ENCODE data around the gene MARK1.

MARK1 gene

GRCh38 chr1:220527908-220528678 is at the start of gene MARK1:
MARK1 (plus strand) TSS chr1:220528136; CDS start chr1:220528823, 687 bp downstream.
- no peak for FAIRE-seq
- DNase-seq (ENCODE audit: insufficient read length, low spot score) = peak; percentile 39
- TF ChIP-seq CTCF (IDR thresholded peaks at IDR 0.05; ENCODE audit: insufficient read depth, missing control alignments) = no peak

GRCh38 chr1:220483700-220484099 is 44.2 kb upstream of the MARK1 start:
- no peak for FAIRE-seq
- DNase-seq (ENCODE audit: insufficient read length, low spot score) = no peak
- TF ChIP-seq CTCF (IDR thresholded peaks at IDR 0.05; ENCODE audit: insufficient read depth, missing control alignments) = no peak

- DNase-seq (ENCODE audit: insufficient read length, low spot score) (no peak), FAIRE-seq (no peak)
- no peak for TF ChIP-seq CTCF (IDR thresholded peaks at IDR 0.05; ENCODE audit: insufficient read depth, missing control alignments)
Observed at GRCh38 chr1:220484135-220484534, 43.8 kb upstream of the MARK1 start.

- FAIRE-seq = no peak
Observed at GRCh38 chr1:220485131-220485530, 42.8 kb upstream of the MARK1 start.

GRCh38 chr1:220485791-220486190 is 42.1 kb upstream of the MARK1 start:
- no peak for FAIRE-seq
- no peak for TF ChIP-seq CTCF (IDR thresholded peaks at IDR 0.05; ENCODE audit: insufficient read depth, missing control alignments)
- DNase-seq (ENCODE audit: insufficient read length, low spot score) = no peak

More at GRCh38 chr1:220485131-220485530, 42.8 kb upstream of the MARK1 start:
- no peak for DNase-seq (ENCODE audit: insufficient read length, low spot score)
- TF ChIP-seq CTCF (IDR thresholded peaks at IDR 0.05; ENCODE audit: insufficient read depth, missing control alignments) = no peak

- DNase-seq (ENCODE audit: insufficient read length, low spot score) (no peak), FAIRE-seq (no peak)
- TF ChIP-seq CTCF (IDR thresholded peaks at IDR 0.05; ENCODE audit: insufficient read depth, missing control alignments) = no peak
Observed at GRCh38 chr1:220487297-220487820, 40.6 kb upstream of the MARK1 start.

GRCh38 chr1:220491891-220492290 is 36.0 kb upstream of the MARK1 start:
- FAIRE-seq (no peak), DNase-seq (ENCODE audit: insufficient read length, low spot score) (peak; percentile 29)
- no peak for TF ChIP-seq CTCF (IDR thresholded peaks at IDR 0.05; ENCODE audit: insufficient read depth, missing control alignments)

All from D721Med (cell line).